Sigmoid colon (tissue), 4 donors: ENCODE measurements around the gene XIRP2.

Experiments
- POLR2A ChIP-seq, 2 donors: fragments of 450-650 bp; IDR thresholded peaks; one replicate each; pipeline ENCODE4 v1.6.1; 2016; ENCODE audit warnings: antibody characterized with exemption in 2 of 2, mild to moderate bottlenecking in 2 of 2, moderate library complexity in 2 of 2
- POLR2AphosphoS5 ChIP-seq, 4 donors: sonication (generic); formaldehyde crosslinking; IDR thresholded peaks; one replicate each; pipeline ENCODE4 v1.6.1; 2017; ENCODE audit warnings: antibody characterized with exemption in 4 of 4
- TF ChIP-seq, protein P1 (sequence below), 4 experiments: fragments of 450-650 bp in 3 of 4; fragments of 200-600 bp in 1 of 4; IDR thresholded peaks; one replicate each; pipeline ENCODE4 v1.5.1; 2016 to 2019; ENCODE audit warnings: antibody characterized with exemption in 4 of 4, mild to moderate bottlenecking in 3 of 4, moderate library complexity in 2 of 4

DNA sequence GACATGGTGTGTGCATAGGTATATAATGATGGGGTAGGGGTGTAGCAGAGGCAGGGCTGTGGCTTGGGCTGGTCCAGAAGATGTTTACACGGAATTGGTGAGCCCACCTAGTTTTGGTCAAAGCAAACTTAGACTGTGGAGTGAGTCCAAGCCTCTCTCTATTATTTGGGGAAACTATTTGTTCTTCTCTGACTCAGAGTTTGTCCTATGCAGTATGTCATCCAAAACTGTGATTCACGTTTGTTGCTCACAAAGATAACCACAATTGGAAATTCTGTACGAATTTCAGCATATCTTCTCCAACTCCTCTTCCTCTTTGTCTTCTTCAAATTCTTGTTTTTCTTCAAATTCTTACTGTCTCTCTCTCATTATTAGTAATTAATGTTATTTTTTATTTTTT is 292.9 kb downstream of the XIRP2 start:
- TF ChIP-seq, protein P1, sequence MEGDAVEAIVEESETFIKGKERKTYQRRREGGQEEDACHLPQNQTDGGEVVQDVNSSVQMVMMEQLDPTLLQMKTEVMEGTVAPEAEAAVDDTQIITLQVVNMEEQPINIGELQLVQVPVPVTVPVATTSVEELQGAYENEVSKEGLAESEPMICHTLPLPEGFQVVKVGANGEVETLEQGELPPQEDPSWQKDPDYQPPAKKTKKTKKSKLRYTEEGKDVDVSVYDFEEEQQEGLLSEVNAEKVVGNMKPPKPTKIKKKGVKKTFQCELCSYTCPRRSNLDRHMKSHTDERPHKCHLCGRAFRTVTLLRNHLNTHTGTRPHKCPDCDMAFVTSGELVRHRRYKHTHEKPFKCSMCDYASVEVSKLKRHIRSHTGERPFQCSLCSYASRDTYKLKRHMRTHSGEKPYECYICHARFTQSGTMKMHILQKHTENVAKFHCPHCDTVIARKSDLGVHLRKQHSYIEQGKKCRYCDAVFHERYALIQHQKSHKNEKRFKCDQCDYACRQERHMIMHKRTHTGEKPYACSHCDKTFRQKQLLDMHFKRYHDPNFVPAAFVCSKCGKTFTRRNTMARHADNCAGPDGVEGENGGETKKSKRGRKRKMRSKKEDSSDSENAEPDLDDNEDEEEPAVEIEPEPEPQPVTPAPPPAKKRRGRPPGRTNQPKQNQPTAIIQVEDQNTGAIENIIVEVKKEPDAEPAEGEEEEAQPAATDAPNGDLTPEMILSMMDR (IDR thresholded peaks at IDR 0.05) = no peak
- TF ChIP-seq POLR2A (IDR thresholded peaks at IDR 0.05) (no peak), POLR2AphosphoS5 (IDR thresholded peaks at IDR 0.05) (no peak)
